GM12874 (cell line): ENCODE measurements around the gene CTNNAL1.

Source experiments
- CTCF ChIP-seq: IDR thresholded peaks from 2 replicates; pipeline ENCODE4 v1.5.1; 2011; ENCODE audit warnings: low read depth, mild to moderate bottlenecking, control low read depth, low read length, moderate library complexity; ENCODE audit not compliant: insufficient read depth

CTNNAL1 gene

GRCh38 chr9:108919517-108919916, 93.8 kb downstream of the CTNNAL1 start:
- no peak for TF ChIP-seq CTCF

GRCh38 chr9:108913391-108913790, 99.9 kb downstream of the CTNNAL1 start:
- TF ChIP-seq CTCF: no peak

GRCh38 chr9:108911820-108912219, 101.5 kb downstream of the CTNNAL1 start:
- no peak for TF ChIP-seq CTCF

- TF ChIP-seq CTCF: no peak
Observed at GRCh38 chr9:108910914-108911313, 102.4 kb downstream of the CTNNAL1 start.

- TF ChIP-seq CTCF: no peak
Observed at GRCh38 chr9:108910402-108910801, 102.9 kb downstream of the CTNNAL1 start.

- no peak for TF ChIP-seq CTCF
Observed at GRCh38 chr9:108905494-108905893, 107.8 kb downstream of the CTNNAL1 start.

GRCh38 chr9:108904161-108904560, 109.1 kb downstream of the CTNNAL1 start:
- TF ChIP-seq CTCF: no peak

GRCh38 chr9:108903420-108904103, 109.7 kb downstream of the CTNNAL1 start:
- no peak for TF ChIP-seq CTCF
